K562 (cell line): Measurements from ENCODE around the gene TIMM44. TPM values are rescaled to one million over a fixed set of nuclear protein-coding genes. Genes with fewer than 3 reads are reported as not detected.

Experiments
- ARNT ChIP-seq, 2 experiments: fragments of 450-650 bp; IDR thresholded peaks; 2 replicates each; pipeline ENCODE4 v1.6.1; 2016; ENCODE audit warnings: mild to moderate bottlenecking in 1 of 2
- CBX8 ChIP-seq: fragments of 200-600 bp; sonication (generic); IDR thresholded peaks from 2 replicates; pipeline ENCODE4 v1.6.1; 2012; ENCODE audit warnings: borderline replicate concordance, mixed run types, low read depth, mild to moderate bottlenecking, moderate library complexity, mixed read lengths, low read length, control low read depth, inconsistent platforms; ENCODE audit not compliant: poor library complexity, severe bottlenecking; ENCODE audit errors: extremely low read depth
- CHD2 ChIP-seq: IDR thresholded peaks from 2 replicates; pipeline ENCODE4 v1.6.1; 2011; ENCODE audit warnings: low read depth, low read length
- ELF4 ChIP-seq: fragments of 450-650 bp; formaldehyde crosslinking; IDR thresholded peaks from 2 replicates; pipeline ENCODE4 v1.4.0; 2022; ENCODE audit warnings: missing genetic modification characterization
- HDAC3 ChIP-seq: fragments of 450-650 bp; IDR thresholded peaks from 2 replicates; pipeline ENCODE4 v1.6.1; 2018; ENCODE audit warnings: borderline replicate concordance, mild to moderate bottlenecking, moderate library complexity; ENCODE audit not compliant: partially characterized antibody
- HEY1 ChIP-seq: fragments of 250-450 bp; sonication (Bioruptor Pico); IDR thresholded peaks from 2 replicates; pipeline ENCODE4 v1.5.0; 2020; ENCODE audit warnings: mild to moderate bottlenecking, moderate library complexity, borderline replicate concordance
- MYNN ChIP-seq, 2 experiments: sonication (generic); formaldehyde crosslinking in 1 of 2; IDR thresholded peaks; 2 replicates each; pipeline versions ENCODE4 v1.5.0 to v1.6.1; 2016 to 2020; ENCODE audit warnings: antibody characterized with exemption in 1 of 2, missing genetic modification reagents in 1 of 2
- PRPF4 ChIP-seq: fragments of 200-400 bp; formaldehyde crosslinking; IDR thresholded peaks from one replicate; pipeline ENCODE4 v1.6.1; 2017; ENCODE audit warnings: low read length, low read depth, mild to moderate bottlenecking; ENCODE audit not compliant: insufficient read depth, poor library complexity, severe bottlenecking
- RBBP5 ChIP-seq: fragments of 200-600 bp; sonication (generic); IDR thresholded peaks from 2 replicates; pipeline ENCODE4 v1.6.1; 2012; ENCODE audit warnings: borderline replicate concordance, mild to moderate bottlenecking, low read length, control low read depth, inconsistent platforms; ENCODE audit not compliant: insufficient read depth, poor library complexity, severe bottlenecking
- polyA plus RNA-seq, 8 experiments: library from polyadenylated mRNA; depleted of rRNA in 4 of 8; stranded (reverse) in 5 of 8; unstranded in 3 of 8; fragments of >200 nt; fragmentation: Nextera tagmentation in 2 of 8; fragmentation: Illumina TruSeq in 1 of 8; extraction: Ambion mirVana in 2 of 8; extraction: Trizol in 1 of 8; gene quantifications; 2 replicates each; pipeline versions ENCODE4 v1.2.1 to v1.2.3, GENCODE V29; 2011 to 2014; ENCODE audit warnings: inconsistent platforms in 1 of 8, missing spikeins in 1 of 8
- total RNA-seq, 7 experiments: library from RNA; depleted of rRNA in 6 of 7; stranded (reverse); fragments of >200 nt in 6 of 7; fragmentation: Illumina TruSeq in 2 of 7; extraction: Trizol in 2 of 7; gene quantifications; 2 replicates each; pipeline versions ENCODE4 v1.2.1 to v1.2.3, GENCODE V29; 2011 to 2021; ENCODE audit warnings: low replicate concordance in 1 of 7
- TF ChIP-seq, protein P1 (sequence below): sonication (generic); formaldehyde crosslinking; IDR thresholded peaks from 2 replicates; pipeline ENCODE4 v1.8.1; 2023; ENCODE audit warnings: mild to moderate bottlenecking, missing genetic modification reagents
- TF ChIP-seq, protein P2 (sequence below): sonication (generic); formaldehyde crosslinking; IDR thresholded peaks from 2 replicates; pipeline ENCODE4 v1.8.0; 2022; ENCODE audit warnings: missing genetic modification reagents, mild to moderate bottlenecking, moderate library complexity, borderline replicate concordance
- TF ChIP-seq, protein P3 (sequence below): sonication (generic); formaldehyde crosslinking; IDR thresholded peaks from 2 replicates; pipeline ENCODE4 v1.8.0; 2022; ENCODE audit warnings: missing genetic modification reagents, mild to moderate bottlenecking, borderline replicate concordance
- TF ChIP-seq, protein P4 (sequence below): conservative IDR thresholded peaks from 2 replicates; pipeline ENCODE4 v1.6.1; 2011; ENCODE audit warnings: low read depth, mild to moderate bottlenecking, low read length; ENCODE audit not compliant: control insufficient read depth
- TF ChIP-seq, protein P5 (sequence below): fragments of 450-650 bp; IDR thresholded peaks from 2 replicates; pipeline ENCODE4 v1.6.1; 2014; ENCODE audit warnings: low read depth, mild to moderate bottlenecking, moderate library complexity, borderline replicate concordance

TIMM44 gene
- total and polyA plus RNA-seq, 9 of the 15 experiments (the other 6 are each of a cell fraction or from before 2014, with no cell fraction given): 10.3 to 231 (median 89.3) TPM

DNA sequence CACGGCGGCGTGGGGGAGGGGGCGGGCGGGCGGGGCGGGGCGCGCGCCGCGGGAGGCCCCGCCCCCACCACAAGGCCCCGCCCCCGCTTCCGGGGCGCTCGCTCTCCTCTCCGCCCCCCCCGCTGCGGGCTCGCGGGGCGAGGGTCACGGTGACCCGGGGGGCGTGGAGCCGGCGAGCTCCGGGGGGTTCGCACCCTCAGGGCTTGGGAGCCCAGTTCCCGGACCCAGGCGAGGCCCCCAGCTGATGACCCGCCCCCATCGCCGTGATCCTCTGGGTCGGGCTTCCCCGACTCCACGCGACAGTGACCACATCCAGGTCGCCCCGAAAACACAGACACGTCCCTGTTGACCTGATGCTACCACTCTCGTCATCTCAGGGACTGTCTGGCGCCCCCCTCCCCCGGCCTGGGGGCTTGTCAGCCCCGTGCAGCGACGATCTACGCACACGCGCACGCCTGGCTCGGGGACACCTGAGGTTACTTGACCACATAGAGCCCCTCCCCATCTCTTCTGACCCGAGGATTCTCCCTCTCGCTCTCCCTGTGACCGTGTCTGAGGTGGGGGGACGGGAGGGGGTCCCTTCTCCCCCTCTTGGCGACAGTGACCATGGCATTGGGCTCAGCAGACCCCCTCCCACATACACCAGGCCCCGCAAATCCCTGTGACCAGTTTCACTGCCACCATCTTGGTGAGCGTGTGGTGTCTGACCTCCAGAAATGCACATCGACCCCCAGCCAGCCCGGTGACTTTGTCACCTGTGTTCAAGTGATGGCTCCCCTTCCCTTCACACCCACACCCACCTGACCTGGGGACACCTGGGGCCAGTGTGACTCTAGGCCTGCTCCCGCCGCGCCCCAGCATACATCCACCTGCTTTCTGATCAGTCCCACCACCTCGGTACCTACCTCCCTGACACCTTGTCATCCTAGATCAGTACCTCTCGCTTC, 39.1 kb downstream of the TIMM44 start (continued):
- no peak for TF ChIP-seq CHD2
- no peak for TF ChIP-seq CBX8
- no peak for TF ChIP-seq HEY1 (CRISPR knock-in tag)
- TF ChIP-seq, protein P1, sequence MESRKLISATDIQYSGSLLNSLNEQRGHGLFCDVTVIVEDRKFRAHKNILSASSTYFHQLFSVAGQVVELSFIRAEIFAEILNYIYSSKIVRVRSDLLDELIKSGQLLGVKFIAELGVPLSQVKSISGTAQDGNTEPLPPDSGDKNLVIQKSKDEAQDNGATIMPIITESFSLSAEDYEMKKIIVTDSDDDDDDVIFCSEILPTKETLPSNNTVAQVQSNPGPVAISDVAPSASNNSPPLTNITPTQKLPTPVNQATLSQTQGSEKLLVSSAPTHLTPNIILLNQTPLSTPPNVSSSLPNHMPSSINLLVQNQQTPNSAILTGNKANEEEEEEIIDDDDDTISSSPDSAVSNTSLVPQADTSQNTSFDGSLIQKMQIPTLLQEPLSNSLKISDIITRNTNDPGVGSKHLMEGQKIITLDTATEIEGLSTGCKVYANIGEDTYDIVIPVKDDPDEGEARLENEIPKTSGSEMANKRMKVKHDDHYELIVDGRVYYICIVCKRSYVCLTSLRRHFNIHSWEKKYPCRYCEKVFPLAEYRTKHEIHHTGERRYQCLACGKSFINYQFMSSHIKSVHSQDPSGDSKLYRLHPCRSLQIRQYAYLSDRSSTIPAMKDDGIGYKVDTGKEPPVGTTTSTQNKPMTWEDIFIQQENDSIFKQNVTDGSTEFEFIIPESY (CRISPR knock-in tag): no peak
- TF ChIP-seq, protein P2, sequence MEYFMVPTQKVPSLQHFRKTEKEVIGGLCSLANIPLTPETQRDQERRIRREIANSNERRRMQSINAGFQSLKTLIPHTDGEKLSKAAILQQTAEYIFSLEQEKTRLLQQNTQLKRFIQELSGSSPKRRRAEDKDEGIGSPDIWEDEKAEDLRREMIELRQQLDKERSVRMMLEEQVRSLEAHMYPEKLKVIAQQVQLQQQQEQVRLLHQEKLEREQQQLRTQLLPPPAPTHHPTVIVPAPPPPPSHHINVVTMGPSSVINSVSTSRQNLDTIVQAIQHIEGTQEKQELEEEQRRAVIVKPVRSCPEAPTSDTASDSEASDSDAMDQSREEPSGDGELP (CRISPR knock-in tag): peak; percentile 80; the same call in 1 of the 2 replicates
- TF ChIP-seq RBBP5: peak; percentile 48
- no peak for TF ChIP-seq ELF4 (CRISPR knock-in tag)
- TF ChIP-seq, protein P3, sequence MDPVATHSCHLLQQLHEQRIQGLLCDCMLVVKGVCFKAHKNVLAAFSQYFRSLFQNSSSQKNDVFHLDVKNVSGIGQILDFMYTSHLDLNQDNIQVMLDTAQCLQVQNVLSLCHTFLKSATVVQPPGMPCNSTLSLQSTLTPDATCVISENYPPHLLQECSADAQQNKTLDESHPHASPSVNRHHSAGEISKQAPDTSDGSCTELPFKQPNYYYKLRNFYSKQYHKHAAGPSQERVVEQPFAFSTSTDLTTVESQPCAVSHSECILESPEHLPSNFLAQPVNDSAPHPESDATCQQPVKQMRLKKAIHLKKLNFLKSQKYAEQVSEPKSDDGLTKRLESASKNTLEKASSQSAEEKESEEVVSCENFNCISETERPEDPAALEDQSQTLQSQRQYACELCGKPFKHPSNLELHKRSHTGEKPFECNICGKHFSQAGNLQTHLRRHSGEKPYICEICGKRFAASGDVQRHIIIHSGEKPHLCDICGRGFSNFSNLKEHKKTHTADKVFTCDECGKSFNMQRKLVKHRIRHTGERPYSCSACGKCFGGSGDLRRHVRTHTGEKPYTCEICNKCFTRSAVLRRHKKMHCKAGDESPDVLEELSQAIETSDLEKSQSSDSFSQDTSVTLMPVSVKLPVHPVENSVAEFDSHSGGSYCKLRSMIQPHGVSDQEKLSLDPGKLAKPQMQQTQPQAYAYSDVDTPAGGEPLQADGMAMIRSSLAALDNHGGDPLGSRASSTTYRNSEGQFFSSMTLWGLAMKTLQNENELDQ (CRISPR knock-in tag): no peak
- no peak for TF ChIP-seq PRPF4
- no peak for TF ChIP-seq MYNN (IDR thresholded peaks at IDR 0.05)
- no peak for TF ChIP-seq MYNN (CRISPR knock-in tag; IDR thresholded peaks at IDR 0.05)
- TF ChIP-seq, protein P4, sequence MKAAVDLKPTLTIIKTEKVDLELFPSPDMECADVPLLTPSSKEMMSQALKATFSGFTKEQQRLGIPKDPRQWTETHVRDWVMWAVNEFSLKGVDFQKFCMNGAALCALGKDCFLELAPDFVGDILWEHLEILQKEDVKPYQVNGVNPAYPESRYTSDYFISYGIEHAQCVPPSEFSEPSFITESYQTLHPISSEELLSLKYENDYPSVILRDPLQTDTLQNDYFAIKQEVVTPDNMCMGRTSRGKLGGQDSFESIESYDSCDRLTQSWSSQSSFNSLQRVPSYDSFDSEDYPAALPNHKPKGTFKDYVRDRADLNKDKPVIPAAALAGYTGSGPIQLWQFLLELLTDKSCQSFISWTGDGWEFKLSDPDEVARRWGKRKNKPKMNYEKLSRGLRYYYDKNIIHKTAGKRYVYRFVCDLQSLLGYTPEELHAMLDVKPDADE: 0 out of 2 replicates have a peak, but pooled peaks have one; percentile 49
- no peak for TF ChIP-seq ARNT (IDR thresholded peaks at IDR 0.05)
- no peak for TF ChIP-seq HDAC3
- TF ChIP-seq, protein P5, sequence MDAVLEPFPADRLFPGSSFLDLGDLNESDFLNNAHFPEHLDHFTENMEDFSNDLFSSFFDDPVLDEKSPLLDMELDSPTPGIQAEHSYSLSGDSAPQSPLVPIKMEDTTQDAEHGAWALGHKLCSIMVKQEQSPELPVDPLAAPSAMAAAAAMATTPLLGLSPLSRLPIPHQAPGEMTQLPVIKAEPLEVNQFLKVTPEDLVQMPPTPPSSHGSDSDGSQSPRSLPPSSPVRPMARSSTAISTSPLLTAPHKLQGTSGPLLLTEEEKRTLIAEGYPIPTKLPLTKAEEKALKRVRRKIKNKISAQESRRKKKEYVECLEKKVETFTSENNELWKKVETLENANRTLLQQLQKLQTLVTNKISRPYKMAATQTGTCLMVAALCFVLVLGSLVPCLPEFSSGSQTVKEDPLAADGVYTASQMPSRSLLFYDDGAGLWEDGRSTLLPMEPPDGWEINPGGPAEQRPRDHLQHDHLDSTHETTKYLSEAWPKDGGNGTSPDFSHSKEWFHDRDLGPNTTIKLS: no peak
